Ascending aorta (tissue), 2 donors: ENCODE measurements around the gene PLXNA2. TPM values are rescaled to one million over a fixed set of nuclear protein-coding genes. Genes with fewer than 3 reads are reported as not detected.

Experiments used
- DNase-seq, 2 donors: peaks; one replicate each; pipeline ENCODE4 v3.0.0-alpha.2; 2019; ENCODE audit warnings: low spot score in 2 of 2
- H3K27ac ChIP-seq, 2 donors: fragments of 200-600 bp; sonication (generic); one replicate each; pipeline ENCODE4 v1.5.1; 2016 to 2017; ENCODE audit warnings: mild to moderate bottlenecking in 1 of 2
- H3K27me3 ChIP-seq: fragments of 200-600 bp; sonication (generic); one replicate; pipeline ENCODE4 v1.5.1; 2017
- H3K36me3 ChIP-seq, 2 donors: fragments of 200-600 bp; sonication (generic); one replicate each; pipeline ENCODE4 v1.5.1; 2016
- H3K4me1 ChIP-seq, 2 donors: fragments of 200-600 bp; sonication (generic); one replicate each; pipeline ENCODE4 v1.5.1; 2016 to 2017; ENCODE audit warnings: mild to moderate bottlenecking in 1 of 2
- H3K4me3 ChIP-seq, 2 donors: fragments of 200-600 bp; sonication (generic); one replicate each; pipeline ENCODE4 v1.5.1; 2016 to 2017; ENCODE audit warnings: mild to moderate bottlenecking in 1 of 2
- H3K9me3 ChIP-seq, 2 donors: fragments of 200-600 bp; sonication (generic); one replicate each; pipeline ENCODE4 v1.5.1; 2016
- CTCF ChIP-seq, 3 experiments: fragments of 200-600 bp in 2 of 3; fragments of 450-650 bp in 1 of 3; sonication (generic) in 2 of 3; IDR thresholded peaks; one replicate each; pipeline ENCODE4 v1.5.1; 2016 to 2019; ENCODE audit warnings: antibody characterized with exemption in 3 of 3, mild to moderate bottlenecking in 1 of 3, moderate library complexity in 1 of 3
- intact Hi-C: fragments of 100-400 bp; cut with DNase I; formaldehyde crosslinking; loops from one replicate; pipeline ENCODE4 v1.15.1; 2023
- total RNA-seq: library from RNA; depleted of rRNA; stranded (reverse); fragments of >200 nt; gene quantifications from one replicate; pipeline ENCODE4 v1.1.0, GENCODE V29; 2016

The PLXNA2 gene
- total RNA-seq, 1 donor from 2014 or later: 33.0 TPM

DNA sequence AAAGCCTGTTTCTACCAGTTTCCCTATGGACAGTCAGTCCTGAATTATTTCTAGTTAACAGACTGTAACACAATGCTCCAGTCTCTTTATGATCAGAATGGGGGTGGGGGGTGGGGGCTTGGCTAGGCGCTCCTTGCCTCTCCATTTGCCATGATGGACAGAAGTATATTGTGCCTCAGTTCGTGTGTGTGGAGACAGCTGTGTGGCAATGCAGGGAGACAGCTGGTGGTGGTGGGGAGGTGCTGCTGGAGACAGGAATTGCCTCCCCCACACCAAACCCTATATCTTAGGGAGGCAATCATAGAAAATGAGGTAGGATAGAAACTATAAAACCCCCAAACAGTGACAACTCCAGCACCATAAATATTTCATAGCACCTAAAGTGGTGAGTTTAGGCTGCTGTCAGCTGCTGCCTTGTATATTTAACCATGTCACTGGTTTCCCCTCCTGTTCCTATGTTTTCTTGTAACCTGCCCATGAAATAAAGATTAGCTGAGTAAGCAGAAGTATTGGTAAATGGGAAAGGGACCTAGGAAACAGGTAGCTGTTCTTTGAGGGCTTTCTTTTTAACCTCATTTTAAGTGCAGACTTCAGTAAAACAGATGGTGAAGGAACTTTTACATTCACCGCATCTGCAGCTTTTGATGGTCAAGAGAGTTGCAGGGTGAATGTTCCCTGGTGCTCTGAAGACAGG, 3.4 kb downstream of the PLXNA2 start:
- H3K4me1 ChIP-seq: peaks cover 15 to 27% of the 10 kb centered on the region in 2 donors

DNA sequence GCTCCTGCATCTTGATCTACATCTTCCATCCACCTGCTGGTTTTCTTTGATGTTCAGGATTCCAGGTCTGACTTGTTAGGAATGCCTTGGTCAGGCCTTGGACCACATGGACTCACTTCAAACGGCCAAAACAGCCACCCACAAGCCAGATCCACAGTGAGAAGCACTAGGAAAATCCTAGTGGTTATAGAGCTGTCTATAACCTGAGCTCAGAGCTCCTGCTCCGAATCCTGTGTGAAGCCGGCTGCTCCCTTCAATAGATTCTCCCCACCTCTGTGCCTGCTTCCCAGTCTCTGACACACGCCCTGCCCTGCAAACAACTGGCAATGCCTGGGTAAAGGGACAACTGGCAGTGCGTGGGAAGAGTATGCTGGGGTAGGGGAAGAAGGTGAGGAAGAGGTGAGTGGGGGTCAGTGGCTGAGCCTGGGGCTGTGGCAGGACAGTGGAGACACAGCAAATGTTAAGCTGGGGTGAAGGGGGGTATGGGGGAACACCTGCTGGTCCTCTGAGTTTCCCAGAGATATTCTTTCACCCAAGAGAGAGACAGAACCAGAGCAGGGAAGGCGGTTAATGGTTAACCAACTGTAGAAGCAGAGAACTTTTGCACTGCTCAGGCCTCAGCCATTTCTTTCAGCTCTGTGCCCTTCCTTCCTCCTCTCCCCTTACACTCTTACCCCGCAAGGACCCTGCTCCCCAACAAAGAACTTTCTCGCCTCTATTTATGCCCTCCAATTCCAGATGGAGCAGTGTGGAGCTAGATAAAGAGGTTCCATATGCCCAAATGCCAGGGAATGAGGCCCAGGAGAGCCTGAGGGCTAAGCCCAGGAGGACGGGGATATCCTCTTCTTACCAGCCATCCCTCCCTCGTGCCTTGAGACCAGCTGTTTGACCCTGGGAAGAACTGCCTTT, 4.5 kb downstream of the PLXNA2 start:
- H3K4me1 ChIP-seq: peaks cover 22 to 38% of the 10 kb centered on the region in 2 donors
- H3K4me3 ChIP-seq: peak overlapping the region in 1 of 2 donors; percentile 10
- no peaks in the 10 kb centered on the region for H3K9me3 ChIP-seq
- TF ChIP-seq CTCF (IDR thresholded peaks at IDR 0.05): no peak
- intact Hi-C loops: loop anchor here (1.0 to 10.0 kb wide), 6 partner anchors 21 to 417 kb away; no protein-coding TSS in a partner anchor
- peak in 1 of 2 donors; percentile 62 for DNase-seq
- peak overlapping the region in 1 of 2 donors; percentile 54 for H3K27ac ChIP-seq
- H3K36me3 ChIP-seq: no peaks in the 10 kb centered on the region
- no peaks in the 10 kb centered on the region for H3K27me3 ChIP-seq

More for the DNA sequence above, 3.4 kb downstream of the PLXNA2 start:
- Histone ChIP-seq H3K4me3 (peak overlapping the region; percentile 75 to 96), H3K9me3 (no peaks in the 10 kb centered on the region), H3K27ac (peak overlapping the region in 1 of 2 donors; percentile 95), H3K27me3 (no peaks in the 10 kb centered on the region), H3K36me3 (no peaks in the 10 kb centered on the region)
- intact Hi-C loops: loop anchor here (5.0 kb wide), 3 partner anchors 149 to 419 kb away; no protein-coding TSS in a partner anchor
- TF ChIP-seq CTCF (IDR thresholded peaks at IDR 0.05): no peak
- DNase-seq: peak in 1 of 2 donors; percentile 39

DNA sequence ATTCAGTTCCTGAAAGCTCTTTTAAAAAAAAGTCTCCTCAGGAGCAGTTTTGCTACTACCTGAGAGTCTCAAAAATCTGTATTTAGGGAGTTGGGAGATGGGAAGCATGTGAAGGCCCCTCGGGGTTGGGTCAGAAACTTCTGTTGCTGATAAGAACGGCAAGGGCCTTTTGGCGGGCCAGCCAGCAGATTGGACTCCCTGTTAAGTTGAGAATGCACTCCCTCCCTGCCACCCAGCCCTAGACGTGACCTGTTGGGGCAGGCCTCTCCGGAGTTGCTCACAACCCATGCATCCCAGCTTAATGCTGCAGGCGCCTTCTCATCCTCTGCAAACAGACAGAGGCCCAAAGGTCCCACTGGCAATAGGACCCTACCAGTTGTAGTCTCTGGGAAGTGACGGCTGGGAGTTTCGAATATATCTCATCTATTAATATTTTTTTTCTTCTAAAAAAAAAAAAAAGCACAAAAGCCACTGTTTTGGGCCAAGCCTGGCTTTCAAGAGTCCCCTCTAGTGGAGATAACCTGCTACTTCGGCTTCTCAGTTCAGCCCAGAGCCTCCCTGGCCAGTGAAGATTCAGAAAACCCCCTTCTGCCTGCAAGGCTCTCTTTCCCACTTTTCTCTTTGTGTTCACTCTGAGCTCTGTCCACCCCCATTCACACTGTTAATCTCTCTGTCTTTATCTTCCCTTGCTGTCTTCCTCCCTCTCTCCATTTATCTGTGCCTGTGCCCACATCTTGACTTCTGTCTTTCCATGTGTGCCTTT, 5.3 kb downstream of the PLXNA2 start:
- no peaks in the 10 kb centered on the region for H3K9me3 ChIP-seq
- peak overlapping the region in 1 of 2 donors; percentile 10 for H3K4me3 ChIP-seq
- H3K27ac ChIP-seq: peak overlapping the region; percentile 14 to 58
- no peaks in the 10 kb centered on the region for H3K36me3 ChIP-seq
- intact Hi-C loops: loop anchor here (1.0 to 10.0 kb wide), 3 partner anchors 20 to 54 kb away; no protein-coding TSS in a partner anchor
- TF ChIP-seq CTCF (IDR thresholded peaks at IDR 0.05): peak; percentile 44 to 85 (median 80)
- no peaks in the 10 kb centered on the region for H3K27me3 ChIP-seq
- H3K4me1 ChIP-seq: peaks cover 28 to 45% of the 10 kb centered on the region in 2 donors
- DNase-seq: peak in 1 of 2 donors; percentile 67

DNA sequence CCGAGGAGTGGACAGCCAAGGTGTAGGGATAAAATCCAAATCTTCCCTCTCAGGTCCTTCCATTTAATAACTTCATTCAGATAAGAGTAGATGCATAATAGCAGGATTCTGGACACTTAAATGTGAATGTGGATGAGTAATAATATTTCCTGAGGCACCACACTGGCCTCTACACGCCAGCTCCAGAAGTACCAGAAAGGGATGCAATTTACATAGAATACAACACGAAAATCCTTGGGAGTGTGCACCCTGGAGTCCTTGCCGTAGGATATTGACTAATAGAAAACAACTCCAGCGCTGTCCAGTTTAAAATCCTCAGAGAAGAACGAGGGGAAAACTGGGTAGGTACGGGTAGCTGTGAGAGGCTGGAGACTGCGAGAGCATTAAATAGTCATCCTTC, 6.9 kb downstream of the PLXNA2 start:
- intact Hi-C loops: loop anchor here (10.0 kb wide), 1 partner anchor 52 kb away; no protein-coding TSS in a partner anchor
- Histone ChIP-seq H3K27me3 (no peaks in the 10 kb centered on the region), H3K4me1 (peaks cover 28 to 57% of the 10 kb centered on the region in 2 donors), H3K4me3 (no peak overlapping the region), H3K36me3 (no peaks in the 10 kb centered on the region), H3K9me3 (no peaks in the 10 kb centered on the region), H3K27ac (peak overlapping the region; percentile 68 to 76)
- DNase-seq: no peak
- TF ChIP-seq CTCF (IDR thresholded peaks at IDR 0.05): no peak
